Measurements from ENCODE around the gene GNAQ.

GNAQ gene

DNA sequence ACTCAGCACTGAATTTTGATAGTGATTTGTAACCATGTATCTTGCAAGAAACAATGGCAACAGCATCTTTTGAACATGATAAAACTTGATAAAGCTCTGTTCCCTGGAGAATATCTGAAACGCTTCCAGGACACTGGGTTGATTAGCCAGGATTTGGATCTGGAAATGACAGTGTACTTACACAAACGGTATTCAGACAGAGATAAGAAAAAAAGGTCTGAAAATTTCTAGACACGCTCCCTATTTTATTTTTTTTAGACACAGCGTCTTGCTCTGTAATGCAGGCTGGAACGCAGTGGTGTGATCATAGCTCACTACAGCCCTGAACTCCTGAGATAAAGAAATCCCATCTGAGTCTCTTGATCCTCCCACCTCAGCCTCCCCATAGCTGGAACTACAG lies 109.0 kb downstream of the GNAQ start:
- TF ChIP-seq, protein P1, sequence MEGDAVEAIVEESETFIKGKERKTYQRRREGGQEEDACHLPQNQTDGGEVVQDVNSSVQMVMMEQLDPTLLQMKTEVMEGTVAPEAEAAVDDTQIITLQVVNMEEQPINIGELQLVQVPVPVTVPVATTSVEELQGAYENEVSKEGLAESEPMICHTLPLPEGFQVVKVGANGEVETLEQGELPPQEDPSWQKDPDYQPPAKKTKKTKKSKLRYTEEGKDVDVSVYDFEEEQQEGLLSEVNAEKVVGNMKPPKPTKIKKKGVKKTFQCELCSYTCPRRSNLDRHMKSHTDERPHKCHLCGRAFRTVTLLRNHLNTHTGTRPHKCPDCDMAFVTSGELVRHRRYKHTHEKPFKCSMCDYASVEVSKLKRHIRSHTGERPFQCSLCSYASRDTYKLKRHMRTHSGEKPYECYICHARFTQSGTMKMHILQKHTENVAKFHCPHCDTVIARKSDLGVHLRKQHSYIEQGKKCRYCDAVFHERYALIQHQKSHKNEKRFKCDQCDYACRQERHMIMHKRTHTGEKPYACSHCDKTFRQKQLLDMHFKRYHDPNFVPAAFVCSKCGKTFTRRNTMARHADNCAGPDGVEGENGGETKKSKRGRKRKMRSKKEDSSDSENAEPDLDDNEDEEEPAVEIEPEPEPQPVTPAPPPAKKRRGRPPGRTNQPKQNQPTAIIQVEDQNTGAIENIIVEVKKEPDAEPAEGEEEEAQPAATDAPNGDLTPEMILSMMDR (IDR thresholded peaks at IDR 0.05; ENCODE audit: low read depth, low read length), result no peak
- peak; percentile 19 to 79 for DNase-seq (ENCODE audit: low read depth in 2 of 2)
- H3K4me3 ChIP-seq (replicated peaks in 1 of 2; ENCODE audit: low read depth in 2 of 2, low read length in 2 of 2), result no peak overlapping the region

DNA sequence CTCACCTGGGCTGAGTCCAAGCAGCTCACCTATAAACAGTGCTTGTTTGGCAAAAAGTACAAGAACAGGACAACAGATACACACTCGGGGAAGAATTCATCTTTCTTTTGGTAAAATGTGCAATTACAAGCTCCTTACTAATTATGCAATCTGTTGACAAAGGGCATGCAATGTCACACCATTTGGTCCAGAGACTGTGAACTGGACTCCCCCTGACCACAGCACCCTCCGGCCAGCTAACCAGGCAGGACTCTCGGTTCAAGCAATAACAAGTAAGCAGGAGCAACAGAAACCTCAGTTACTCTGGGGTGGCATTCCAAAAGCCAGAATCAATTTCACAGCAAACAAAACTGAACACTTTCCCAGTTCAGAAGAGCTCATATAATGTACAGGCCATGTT lies 113.8 kb downstream of the GNAQ start:
- TF ChIP-seq, protein P1 (IDR thresholded peaks at IDR 0.05; ENCODE audit: low read depth, low read length), result no peak
- no peak for DNase-seq (ENCODE audit: low read depth in 2 of 2)
- no peak overlapping the region for H3K4me3 ChIP-seq (replicated peaks in 1 of 2; ENCODE audit: low read depth in 2 of 2, low read length in 2 of 2)

DNA sequence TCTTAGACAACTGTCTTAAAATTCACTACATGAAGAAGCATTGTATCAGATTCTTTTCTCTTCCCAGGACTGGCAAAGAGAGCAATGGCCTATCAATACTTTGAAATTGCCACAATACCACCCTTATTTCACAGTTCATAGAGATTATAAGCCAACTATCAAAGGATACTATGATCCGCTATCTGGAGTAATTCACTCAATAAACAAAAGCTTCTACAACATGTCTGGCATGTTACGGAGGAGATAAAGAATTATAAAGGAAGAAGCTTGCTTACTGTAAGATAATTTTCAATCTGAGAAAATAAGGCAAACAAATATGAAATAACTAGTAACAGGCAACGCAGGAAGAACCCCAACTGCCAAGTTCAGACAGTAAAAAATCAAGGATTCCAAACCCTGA lies 114.8 kb downstream of the GNAQ start:
- no peak overlapping the region for H3K4me3 ChIP-seq (replicated peaks in 1 of 2; ENCODE audit: low read depth in 2 of 2, low read length in 2 of 2)
- DNase-seq (ENCODE audit: low read depth in 2 of 2), result no peak
- TF ChIP-seq, protein P1 (IDR thresholded peaks at IDR 0.05; ENCODE audit: low read depth, low read length), result no peak

DNA sequence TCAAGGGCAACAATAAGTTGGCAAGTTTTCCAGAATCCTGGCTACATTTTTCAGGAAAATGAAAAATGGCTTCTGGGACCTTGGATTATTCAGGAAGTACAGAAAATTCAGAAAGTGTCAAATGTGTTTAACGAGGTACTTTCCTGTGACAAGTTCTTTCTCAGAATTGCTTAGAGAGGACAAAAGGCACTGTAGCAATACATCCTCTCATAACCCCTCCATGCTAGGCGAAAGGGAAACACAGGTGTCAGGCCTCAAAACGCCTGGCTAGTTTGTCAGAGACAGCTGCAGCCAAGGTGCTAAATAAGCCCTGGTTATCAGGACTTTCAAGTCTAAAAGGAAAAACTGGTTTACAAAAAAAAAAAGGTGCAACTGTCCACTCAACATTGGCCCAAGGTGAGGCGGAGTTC lies 115.2 kb downstream of the GNAQ start:
- TF ChIP-seq, protein P1 (IDR thresholded peaks at IDR 0.05; ENCODE audit: low read depth, low read length), result no peak
- DNase-seq (ENCODE audit: low read depth in 2 of 2), result no peak
- no peak overlapping the region for H3K4me3 ChIP-seq (replicated peaks in 1 of 2; ENCODE audit: low read depth in 2 of 2, low read length in 2 of 2)

DNA sequence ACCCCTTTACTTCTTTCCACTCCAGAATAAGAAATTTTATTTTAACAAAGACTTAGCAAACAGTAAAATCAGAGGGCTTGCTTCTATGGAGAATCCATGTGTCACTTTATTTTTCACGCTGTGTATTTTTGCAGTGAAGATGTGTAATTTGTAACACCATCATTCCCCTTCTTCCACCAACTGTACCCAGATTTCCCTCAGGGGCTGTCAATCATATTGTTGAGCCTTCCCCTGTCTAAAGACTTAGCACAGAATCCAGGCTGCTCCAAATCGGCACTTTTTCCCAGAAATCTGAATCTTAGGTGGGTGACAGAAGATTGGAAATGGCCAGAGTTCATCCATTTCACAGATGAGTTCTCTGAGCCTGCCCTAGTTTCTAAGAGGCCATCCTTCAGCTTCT lies 115.9 kb downstream of the GNAQ start:
- TF ChIP-seq, protein P1 (IDR thresholded peaks at IDR 0.05; ENCODE audit: low read depth, low read length), result no peak
- DNase-seq (ENCODE audit: low read depth in 2 of 2), result no peak

DNA sequence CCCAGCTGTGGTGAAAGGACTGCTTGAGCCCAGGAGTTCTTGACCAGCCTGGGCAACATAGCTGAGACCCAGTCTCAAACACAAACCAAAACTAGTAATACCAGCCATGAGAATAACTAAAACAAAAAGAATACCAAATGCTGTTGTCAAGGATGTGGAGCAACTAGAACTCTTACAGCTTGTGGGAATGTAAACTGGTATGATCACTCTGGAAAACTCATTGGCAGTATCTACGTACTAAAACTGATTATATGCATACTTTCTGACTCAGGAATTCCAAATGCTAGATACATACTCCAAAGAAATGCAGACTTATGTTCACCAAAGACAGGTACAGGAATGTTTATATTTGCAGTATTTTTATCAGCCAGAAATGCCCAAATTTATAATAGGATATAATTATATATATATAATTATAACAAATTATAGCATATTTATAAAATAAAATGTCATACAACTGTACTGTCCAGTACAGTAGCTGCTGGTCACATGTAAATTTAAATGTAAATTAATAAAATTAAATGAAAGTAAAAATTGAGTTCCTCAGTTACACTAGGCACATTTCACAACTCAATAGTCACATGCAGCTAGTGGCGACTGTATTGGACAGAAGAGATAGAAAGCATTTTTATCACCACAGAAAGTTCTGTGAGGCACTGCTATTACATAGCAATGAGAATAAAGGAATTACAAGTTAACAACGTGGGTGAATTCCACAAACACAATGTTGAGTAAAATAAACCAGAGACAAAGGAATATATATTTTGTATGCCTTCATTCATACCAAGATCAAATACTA lies 118.5 kb downstream of the GNAQ start:
- H3K4me3 ChIP-seq (replicated peaks in 1 of 2; ENCODE audit: low read depth in 2 of 2, low read length in 2 of 2), result no peak overlapping the region
- DNase-seq (ENCODE audit: low read depth in 2 of 2), result peak; percentile 45 to 63
- TF ChIP-seq, protein P1 (IDR thresholded peaks at IDR 0.05; ENCODE audit: low read depth, low read length), result no peak

More for the DNA sequence above, 115.9 kb downstream of the GNAQ start:
- no peak overlapping the region for H3K4me3 ChIP-seq (replicated peaks in 1 of 2; ENCODE audit: low read depth in 2 of 2, low read length in 2 of 2)
